Heart left ventricle (tissue), 13 donors: Measurements from ENCODE around the gene C22orf31.

Experiments
- CTCF ChIP-seq, 12 donors: fragments of 200-600 bp; sonication (generic) in 4 of 12; IDR thresholded peaks; one replicate each; pipeline versions ENCODE4 v1.5.0 to v1.8.0; 2018 to 2022; ENCODE audit warnings: antibody characterized with exemption in 12 of 12, mild to moderate bottlenecking in 5 of 12
- POLR2A ChIP-seq, 2 donors: fragments of 450-650 bp; IDR thresholded peaks; one replicate each; pipeline ENCODE4 v1.6.1; 2017; ENCODE audit warnings: antibody characterized with exemption in 2 of 2, mild to moderate bottlenecking in 2 of 2, moderate library complexity in 2 of 2
- donor health status: ischemic (EF 13 %, LVEDD 7.1; RV severe dilation, severe dysfunction).
- donor health status: DM: no; HTN: yes; CAD: no.
- donor health status: DM: no; HTN: no; CAD: no.
- donor health status: ischemic (EF 25% LVEDD 6.9; RV normal size, moderate dysfunction).
- donor health status: ischemic (EF 25% LVEDD 5.7; RV mildly dilated, moderate dysfunction).
- donor health status: ischemic (EF 35%, LVEDD 5.7; RV mildly dilated, moderate dysfunction).
- donor health status: nonischemic (EF 11% LVEDD 7.7; RV severe dilation, severe dysfunction).
- donor health status: DM: yes; HTN: yes; CAD: no.
- donor health status: PGD.
- donor health status: ischemic (EF 29% LVEDD 5.4; RV normal size, mild dysfunction).
- donor health status: nonischemic (EF 23%, LVEDD 6.1; RV moderate dilation, normal function).

- TF ChIP-seq CTCF (IDR thresholded peaks at IDR 0.05) (no peak), POLR2A (IDR thresholded peaks at IDR 0.05) (no peak)
These were observed 48.2 kb upstream of the C22orf31 start for GRCh38 chr22:29109822-29110221.
